ENCODE data around the gene WDR45B.

Gene WDR45B

DNA sequence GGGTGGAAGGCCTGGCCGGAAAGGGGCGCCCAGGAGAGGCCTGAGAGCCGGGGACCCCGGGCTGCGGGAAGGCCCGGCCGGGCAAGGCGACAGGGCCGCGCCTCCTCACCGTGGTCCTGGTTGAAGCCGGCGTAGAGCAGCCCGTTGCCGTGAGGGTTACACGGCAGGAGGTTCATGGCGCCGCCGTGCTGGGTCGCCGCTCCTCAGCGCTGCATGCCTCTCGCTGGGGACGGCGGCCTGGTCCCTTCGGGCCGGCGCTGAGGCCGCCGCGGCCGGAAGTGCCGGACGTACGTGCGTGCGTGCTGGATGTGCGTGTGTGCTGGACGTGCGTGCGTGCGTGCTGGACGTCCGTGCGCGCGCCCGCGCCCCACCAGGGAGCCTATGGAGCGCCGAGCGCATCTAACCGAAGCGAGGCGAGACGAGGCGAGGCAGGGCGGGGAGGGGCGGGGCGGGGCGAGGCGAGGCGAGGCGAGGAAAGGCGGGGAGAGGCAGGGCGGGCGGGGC lies at the start of gene WDR45B:
Gene WDR45B (minus strand): TSS at position 280 of the 504 bp plus-strand sequence. CDS start 104 bp downstream, at position 176.
- FAIRE-seq (no peak), DNase-seq (ENCODE audit: insufficient read length, low spot score) (peak; percentile 97)
- TF ChIP-seq POLR2A (IDR thresholded peaks at IDR 0.05; ENCODE audit: low read depth, low read length): peak; percentile 99

DNA sequence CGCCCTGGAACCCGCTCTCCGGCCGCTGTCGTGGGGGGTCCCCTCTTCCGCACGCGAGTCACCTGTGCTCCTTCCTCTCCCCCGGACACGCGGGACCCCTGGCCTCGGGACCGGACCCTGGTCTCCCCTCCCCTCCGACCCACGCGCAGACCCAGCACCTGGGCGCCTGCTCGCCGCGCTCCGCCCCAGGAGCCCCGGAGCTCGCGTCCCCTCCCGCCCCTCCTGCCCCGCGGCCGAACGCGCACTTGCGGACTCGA lies 49.5 kb upstream of the WDR45B start:
- no peak for TF ChIP-seq POLR2A (IDR thresholded peaks at IDR 0.05; ENCODE audit: low read depth, low read length)
- DNase-seq (ENCODE audit: insufficient read length, low spot score) (no peak), FAIRE-seq (no peak)

DNA sequence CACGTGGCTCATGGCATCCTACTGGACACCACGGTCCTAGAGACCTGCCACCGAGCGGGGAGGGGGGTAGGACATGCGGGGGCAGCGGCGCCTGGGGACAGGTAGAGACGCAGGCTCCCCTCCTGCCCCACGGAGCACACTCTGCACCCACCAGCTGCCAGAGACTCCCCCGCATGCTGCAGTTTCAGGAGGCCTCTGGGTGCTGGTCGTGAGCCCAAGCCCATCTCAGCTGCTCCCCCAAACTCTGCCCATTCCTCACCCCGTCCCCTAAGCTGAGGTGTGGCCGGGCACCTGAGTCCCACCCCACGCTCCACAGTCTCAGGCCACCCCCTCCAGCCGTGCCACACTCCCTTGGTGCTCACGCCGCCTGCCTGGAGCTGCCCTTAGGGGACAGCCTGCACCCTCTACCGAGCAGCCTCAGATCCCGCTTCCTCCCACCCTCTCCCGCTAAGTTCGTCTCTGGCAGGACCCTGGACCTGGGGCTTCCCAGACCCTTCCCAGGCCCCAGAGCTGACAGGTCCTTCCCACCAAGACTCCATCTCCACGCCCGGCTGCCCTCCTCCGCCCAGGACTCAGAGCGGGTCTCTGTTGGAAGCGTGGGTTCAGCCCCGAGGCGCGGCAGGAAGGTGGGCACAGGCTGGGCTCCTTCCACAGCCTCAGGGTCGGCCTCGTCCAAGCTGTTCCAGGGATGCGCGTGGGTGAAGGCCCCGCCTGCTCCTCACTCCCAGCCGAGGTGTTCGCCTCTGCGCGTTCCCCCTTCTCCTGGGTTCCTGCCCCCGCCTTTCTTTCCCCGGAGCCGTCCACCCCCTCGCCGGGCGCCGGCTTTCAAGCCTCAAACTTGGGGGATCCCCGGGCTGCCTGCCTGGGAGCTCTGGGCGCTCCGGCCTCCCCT lies 48.9 kb upstream of the WDR45B start:
- no peak for TF ChIP-seq POLR2A (IDR thresholded peaks at IDR 0.05; ENCODE audit: low read depth, low read length)
- FAIRE-seq: no peak
- DNase-seq (ENCODE audit: insufficient read length, low spot score): no peak

DNA sequence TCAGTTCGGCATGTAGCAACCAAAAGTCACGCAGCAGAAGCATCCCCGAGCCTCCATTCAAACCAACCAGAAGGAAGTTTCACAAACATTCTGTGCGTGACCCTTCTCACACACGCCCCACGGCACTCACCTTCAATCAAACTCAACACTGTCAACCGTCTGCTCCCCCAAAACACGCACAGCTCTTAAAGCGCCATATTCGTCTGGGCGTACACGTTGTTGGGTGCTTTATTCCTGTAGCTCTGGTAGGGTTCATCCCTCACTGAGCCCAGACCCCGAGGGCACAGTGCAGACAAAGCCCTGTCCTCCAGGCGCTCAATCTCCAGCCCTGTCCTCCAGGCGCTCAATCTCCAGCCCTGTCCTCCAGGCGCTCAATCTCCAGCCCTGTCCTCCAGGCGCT lies 48.0 kb upstream of the WDR45B start:
- FAIRE-seq: no peak
- no peak for TF ChIP-seq POLR2A (IDR thresholded peaks at IDR 0.05; ENCODE audit: low read depth, low read length)
- no peak for DNase-seq (ENCODE audit: insufficient read length, low spot score)

DNA sequence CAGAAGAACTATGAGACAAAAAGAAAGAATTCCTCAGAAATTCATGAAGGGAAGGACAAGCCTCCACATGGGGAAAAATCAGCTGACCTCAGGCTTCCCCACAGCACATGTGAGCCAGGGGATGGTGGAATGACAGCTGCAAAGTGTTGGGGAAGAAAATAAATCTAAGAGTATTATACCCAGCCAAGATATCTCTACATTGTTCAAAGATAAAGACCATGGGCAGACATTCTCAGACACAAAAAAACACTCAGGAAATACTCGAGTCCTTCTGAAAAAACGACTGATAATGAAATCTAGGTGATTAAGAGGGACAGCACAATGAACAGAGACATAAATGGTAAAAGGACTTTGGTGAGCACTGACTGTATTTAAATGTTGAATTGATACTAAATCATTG lies 46.4 kb upstream of the WDR45B start:
- DNase-seq (ENCODE audit: insufficient read length, low spot score) (no peak), FAIRE-seq (no peak)

DNA sequence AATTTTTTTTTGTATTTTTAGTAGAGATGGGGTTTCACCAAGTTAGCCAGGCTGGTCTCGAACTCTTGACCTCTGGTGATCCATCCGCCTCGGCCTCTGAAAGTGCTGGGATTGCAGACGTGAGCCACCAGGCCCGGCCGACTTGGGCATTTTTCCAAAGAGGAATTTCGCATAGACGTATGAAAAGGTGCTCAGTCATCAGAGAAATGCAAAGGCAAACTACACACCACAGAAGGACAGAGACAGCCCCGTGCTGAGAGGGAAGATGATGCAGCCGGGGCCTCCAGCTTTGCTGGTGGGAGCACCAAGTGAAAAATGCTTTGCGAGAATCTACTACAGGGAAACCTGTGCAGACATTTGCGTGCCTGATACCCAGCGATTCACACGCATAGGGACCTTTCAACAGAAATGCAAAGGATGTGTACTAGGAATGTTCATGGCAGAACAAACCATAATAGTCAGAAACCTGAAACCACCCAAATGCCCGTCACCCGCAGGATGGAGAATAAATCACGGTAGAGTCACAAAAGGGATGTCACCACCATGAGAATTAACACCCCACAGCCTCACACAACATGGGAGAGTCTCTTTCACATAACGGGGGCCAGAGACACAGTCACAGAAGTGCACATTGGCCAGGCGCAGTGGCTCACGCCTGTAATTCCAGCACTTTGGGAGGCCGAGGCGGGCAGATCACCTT lies 45.1 kb upstream of the WDR45B start:
- no peak for DNase-seq (ENCODE audit: insufficient read length, low spot score)
- TF ChIP-seq POLR2A (IDR thresholded peaks at IDR 0.05; ENCODE audit: low read depth, low read length): no peak
- no peak for FAIRE-seq

More for the DNA sequence above, 46.4 kb upstream of the WDR45B start:
- TF ChIP-seq POLR2A (IDR thresholded peaks at IDR 0.05; ENCODE audit: low read depth, low read length): no peak

DNA sequence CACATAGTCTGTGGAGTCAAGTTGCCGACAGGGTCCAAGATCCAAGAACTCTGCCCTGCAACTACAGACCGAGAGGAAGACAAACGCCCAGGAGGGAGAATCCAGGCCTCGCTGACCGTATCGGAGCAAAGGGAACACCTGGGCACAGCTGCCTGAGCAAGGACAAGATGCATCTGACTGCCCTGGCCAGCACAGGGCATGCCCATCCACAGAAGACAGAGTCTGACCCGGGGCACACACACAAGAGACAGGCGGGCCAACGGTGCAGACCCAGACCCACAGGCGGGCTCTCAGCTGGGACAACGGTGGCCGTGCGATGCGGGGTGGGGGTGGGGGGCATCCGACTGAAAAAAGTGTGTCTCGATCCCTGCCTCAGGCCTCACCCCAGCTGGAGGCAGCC lies 44.0 kb upstream of the WDR45B start:
- FAIRE-seq (no peak), DNase-seq (ENCODE audit: insufficient read length, low spot score) (no peak)
- TF ChIP-seq POLR2A (IDR thresholded peaks at IDR 0.05; ENCODE audit: low read depth, low read length): no peak

DNA sequence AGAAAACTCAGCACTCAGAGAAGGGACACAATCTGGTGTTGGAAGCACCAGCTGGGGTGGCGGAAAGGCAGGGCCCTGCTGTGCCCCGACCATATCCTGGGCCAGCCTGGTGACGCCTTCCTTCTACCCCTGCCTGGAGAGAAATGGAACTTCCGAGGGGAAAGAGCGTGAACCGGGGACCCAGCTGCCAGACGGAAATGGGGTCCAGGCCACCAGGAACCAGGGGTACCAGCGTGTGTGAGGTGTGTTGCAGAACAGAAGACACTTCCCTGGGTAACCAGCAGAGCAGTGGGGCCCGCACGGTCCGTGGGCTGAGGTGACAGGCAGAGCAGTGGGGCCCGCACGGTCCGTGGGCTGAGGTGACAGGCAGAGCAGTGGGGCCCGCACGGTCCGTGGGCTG lies 43.5 kb upstream of the WDR45B start:
- no peak for TF ChIP-seq POLR2A (IDR thresholded peaks at IDR 0.05; ENCODE audit: low read depth, low read length)
- FAIRE-seq (no peak), DNase-seq (ENCODE audit: insufficient read length, low spot score) (no peak)

DNA sequence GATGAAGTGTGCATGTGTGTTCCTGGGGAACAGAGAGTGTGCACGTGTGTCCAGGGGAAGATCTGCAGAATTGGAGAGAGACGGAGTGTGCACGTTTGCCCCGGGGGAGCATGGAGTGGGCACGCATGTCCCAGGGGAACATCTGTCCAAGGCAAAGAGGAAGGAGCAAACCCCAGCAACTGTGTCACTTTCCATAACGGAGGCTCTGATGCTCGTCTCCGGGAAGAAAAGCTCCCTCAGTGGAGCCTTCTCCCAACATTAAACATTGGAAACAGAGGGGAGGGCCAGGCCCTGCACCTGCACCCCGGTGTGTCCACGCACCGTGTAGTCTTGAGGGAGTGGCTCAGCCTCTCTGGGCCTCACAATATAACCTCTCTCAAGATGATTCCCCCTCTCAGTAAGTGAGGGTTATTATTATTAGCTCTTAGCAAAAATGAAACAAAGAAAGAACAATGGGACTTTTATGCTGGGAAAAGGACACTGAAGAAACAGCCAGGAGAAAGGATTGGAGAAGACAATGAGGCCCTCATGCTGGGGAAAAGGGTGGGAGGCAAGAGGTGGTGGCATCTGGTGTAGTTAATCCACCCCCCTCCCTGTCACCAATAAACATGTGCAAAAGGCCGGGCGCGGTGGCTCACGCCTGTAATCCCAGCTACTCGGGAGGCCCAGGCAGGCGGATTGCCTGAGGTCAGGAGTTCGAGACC lies 42.7 kb upstream of the WDR45B start:
- FAIRE-seq (no peak), DNase-seq (ENCODE audit: insufficient read length, low spot score) (no peak)
- TF ChIP-seq POLR2A (IDR thresholded peaks at IDR 0.05; ENCODE audit: low read depth, low read length): no peak

DNA sequence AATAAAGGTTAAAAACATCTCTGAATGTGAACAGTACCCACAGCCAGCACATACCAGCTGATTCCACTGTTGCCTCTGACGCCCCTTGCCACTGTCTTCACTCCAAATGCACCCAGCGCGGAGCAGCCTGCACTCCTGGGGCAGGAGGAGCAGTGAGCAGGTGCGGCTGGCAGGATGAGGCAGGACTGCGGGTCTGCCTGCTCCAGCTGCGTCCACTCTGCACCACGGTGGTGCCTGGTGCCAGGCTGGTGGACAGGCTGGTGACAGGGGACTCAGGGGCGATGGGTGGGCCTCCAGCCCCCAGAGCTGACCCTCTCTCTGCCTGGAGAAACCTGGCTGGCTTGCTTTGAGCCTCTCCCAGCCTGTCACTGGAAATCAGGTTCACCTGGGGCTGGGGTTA lies 40.8 kb upstream of the WDR45B start:
- DNase-seq (ENCODE audit: insufficient read length, low spot score) (no peak), FAIRE-seq (no peak)
- no peak for TF ChIP-seq POLR2A (IDR thresholded peaks at IDR 0.05; ENCODE audit: low read depth, low read length)

DNA sequence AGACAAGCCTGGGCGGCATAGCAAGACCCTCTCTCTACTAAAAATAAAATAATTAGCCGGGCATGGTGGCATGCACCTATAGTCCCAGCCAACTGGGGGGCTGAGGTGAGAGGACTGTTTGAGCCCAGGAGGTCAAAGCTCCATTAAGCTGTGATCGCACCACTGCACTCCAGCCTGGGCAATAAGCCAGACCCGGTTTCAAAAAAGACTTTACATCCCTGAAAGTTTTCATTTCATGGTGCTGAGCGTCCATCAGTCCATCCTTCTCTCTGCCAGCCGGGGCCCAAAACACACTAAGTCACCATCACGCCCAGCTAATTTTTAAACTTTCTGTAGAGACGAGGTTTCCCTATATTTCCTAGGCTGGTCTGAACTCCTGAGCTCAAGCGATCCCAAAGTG lies 39.6 kb upstream of the WDR45B start:
- no peak for DNase-seq (ENCODE audit: insufficient read length, low spot score)
- no peak for TF ChIP-seq POLR2A (IDR thresholded peaks at IDR 0.05; ENCODE audit: low read depth, low read length)
- no peak for FAIRE-seq

DNA sequence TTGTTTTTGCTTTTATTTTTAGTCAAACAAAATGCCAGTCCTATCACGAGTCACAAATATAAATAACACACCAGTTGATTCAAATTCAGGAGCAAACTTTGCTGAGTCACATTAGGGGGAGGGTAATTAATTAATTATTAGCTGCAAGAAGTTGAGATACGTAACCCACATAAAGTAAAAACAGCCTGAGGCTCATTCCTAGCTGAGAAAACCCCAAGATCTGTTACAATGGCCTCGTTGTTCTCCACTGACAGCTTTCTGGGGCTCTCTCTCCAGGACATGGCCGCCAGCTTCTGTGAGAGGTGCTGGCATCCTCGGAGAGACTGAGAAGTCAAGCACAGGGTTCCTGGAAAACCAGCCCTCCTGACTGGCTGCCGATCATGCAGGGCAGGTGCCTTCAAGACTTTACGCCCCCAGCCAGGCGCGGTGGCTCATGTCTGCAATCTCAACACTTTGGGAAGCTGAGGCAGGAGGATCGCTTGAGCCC lies 39.2 kb upstream of the WDR45B start:
- TF ChIP-seq POLR2A (IDR thresholded peaks at IDR 0.05; ENCODE audit: low read depth, low read length): no peak
- DNase-seq (ENCODE audit: insufficient read length, low spot score) (no peak), FAIRE-seq (no peak)

DNA sequence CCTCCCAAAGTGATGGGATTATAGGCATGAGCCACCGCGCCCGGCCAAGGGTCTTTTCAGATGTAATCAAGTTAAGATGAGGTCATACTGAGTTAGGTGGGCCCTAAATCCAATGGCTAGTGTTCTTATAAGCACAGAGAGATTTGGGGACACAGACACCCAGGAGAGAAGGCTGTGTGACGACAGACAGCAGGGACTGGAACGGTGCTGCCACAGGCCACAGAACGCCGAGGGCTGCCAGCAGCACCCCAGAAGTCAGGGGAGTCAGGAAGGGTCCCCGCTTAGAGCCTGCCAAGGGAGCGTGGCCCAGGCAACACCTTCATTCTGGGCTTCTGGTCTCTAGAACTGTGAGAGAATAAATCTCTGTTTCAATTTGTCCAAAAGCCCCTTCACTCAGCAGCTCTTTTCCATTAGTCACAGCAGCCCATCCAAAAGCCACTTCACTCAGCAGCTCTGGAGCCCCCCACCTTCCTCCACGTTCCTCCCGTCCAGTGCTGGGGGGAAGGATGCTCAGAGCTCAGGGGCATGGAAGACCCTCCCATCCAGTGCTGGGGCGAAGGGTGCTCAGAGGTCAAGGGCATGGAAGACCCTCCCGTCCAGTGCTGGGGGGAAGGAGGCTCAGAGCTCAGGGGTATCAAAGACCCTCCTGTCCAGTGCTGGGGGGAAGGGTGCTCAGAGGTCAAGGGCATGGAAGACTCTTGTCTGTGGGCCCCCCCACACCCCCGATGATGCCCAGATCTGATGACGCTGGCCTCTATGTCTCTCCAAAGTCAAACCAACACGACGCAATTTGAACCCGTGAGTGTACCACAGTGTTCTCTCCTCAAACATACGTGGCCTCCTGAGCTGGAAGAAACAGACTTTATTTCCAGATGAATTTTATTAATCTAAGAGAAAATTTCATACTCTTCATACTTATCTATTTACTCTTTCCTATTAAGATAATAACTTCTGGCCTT lies 38.4 kb upstream of the WDR45B start:
- no peak for DNase-seq (ENCODE audit: insufficient read length, low spot score)
- FAIRE-seq: no peak
- no peak for TF ChIP-seq POLR2A (IDR thresholded peaks at IDR 0.05; ENCODE audit: low read depth, low read length)
